ENCODE measurements around the gene RPL3.

Gene RPL3

DNA sequence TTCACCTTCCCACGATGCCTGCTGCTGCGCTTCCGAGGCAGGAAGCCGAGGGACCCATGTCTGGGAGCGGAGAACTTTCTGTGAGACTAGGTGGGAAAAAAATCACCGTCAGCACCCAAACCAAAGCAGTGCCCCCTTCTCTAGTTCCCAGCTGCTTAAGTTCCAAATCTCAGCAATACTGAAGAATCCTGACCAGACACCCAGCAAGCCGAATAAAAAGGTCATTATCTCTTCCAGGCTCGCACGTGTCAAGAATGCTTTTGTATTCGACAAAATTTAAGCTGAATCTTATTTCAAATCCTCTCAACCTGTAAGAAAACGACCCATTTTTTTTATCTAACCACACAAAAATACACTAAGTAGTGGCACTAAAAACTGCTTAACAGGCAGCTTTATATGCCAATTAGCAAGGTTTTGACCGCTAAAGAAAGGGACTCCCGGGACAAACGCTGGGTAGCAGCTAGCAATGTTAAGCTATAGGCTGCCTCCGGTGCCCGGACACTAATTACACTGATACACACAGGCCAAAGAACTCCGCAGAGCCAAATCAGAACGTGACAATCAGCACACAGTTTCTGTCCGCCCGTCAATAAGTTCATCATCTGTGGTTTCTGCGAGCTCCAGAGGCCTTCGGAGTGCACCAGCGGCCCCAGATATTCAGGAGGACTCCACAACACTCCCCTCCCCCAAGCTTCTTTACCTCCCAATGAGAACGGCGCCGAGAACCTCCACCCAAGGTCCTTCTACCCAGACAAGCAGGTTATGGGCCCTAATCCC lies 728 bp downstream of the RPL3 start:
- Histone ChIP-seq H3K36me3 (ENCODE audit: control insufficient read depth in 4 of 4, insufficient read depth in 4 of 4, low read length in 3 of 4) (peaks cover 18 to 52% (median 38%) of the 10 kb centered on the region in 4 experiments), H3K4me3 (ENCODE audit: control insufficient read depth in 1 of 7, extremely low read depth in 1 of 7, insufficient read depth in 4 of 7, low read depth in 2 of 7, low read length in 6 of 7) (peak overlapping the region; percentile 82 to 100 (median 96)), H3K9me3 (ENCODE audit: control extremely low read depth in 1 of 5, control insufficient read depth in 4 of 5, insufficient read depth in 2 of 5, low read depth in 1 of 5, low read length in 4 of 5) (no peaks in the 10 kb centered on the region), H3K27ac (ENCODE audit: insufficient read depth in 1 of 2, low read depth in 1 of 2, low read length in 2 of 2, poor library complexity in 1 of 2, severe bottlenecking in 2 of 2) (peak overlapping the region; percentile 85 to 96), H3K4me1 (ENCODE audit: control extremely low read depth in 1 of 4, control insufficient read depth in 4 of 4, insufficient read depth in 4 of 4, low read length in 3 of 4) (peaks cover 14 to 43% (median 35%) of the 10 kb centered on the region in 4 experiments), H3K27me3 (replicated peaks in 2 of 5; ENCODE audit: control insufficient read depth in 4 of 5, insufficient read depth in 5 of 5, low read length in 4 of 5) (no peaks in the 10 kb centered on the region)
- no peak for DNase-seq
- POLR2A ChIA-PET, result interaction anchor here (0.6 to 2.1 kb wide), 16 partner anchors 9 to 211 kb away, joined by 3 to 20 read pairs (median 4); partner anchors contain the start of genes ATF4, MIEF1 and SYNGR1
- CTCF ChIA-PET, result interaction anchor here (0.7 to 6.7 kb wide), 15 partner anchors 9 to 198 kb away, joined by 3 to 112 read pairs (median 4); no protein-coding TSS in a partner anchor
- WGBS (ENCODE audit: insufficient coverage), result 11% methylated on average over 17 of the region's 26 CpGs

DNA sequence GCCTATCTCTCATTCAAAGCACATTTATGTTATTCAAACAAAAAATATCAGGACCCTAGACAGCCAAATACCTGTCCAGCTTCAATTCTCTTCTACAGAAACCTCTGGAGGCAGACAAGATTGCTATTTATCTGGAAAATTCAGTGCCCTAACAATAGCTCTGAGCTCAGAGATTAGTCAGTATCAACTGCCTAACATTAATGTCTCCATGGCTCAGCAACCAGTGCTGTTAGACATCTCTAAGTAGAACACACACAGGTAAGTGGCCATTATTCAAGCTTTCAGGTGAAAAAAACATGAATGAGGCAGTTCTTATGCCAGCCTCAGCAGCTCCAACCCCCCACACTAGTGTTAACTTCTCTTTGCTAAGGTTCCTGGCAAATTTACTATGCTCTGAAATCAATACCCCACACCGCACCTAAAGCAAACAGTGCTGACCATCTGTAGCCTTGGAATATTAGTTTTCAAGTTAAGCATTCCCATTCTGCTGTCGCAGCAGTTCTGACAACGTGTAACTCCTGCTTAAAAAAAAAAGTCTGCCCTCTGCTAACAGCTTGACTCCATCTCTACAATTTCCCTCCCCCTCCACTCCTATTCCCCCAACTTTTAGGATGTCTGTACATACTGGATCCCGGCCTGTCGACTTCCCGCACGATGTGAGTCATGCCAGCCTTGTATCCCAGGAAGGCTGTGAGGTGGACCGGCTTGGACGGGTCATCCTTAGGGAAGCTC lies 1.5 kb downstream of the RPL3 start:
- H3K36me3 ChIP-seq (ENCODE audit: control insufficient read depth in 4 of 4, insufficient read depth in 4 of 4, low read length in 3 of 4), result peaks cover 22 to 60% (median 45%) of the 10 kb centered on the region in 4 experiments
- H3K9me3 ChIP-seq (ENCODE audit: control extremely low read depth in 1 of 5, control insufficient read depth in 4 of 5, insufficient read depth in 2 of 5, low read depth in 1 of 5, low read length in 4 of 5), result no peaks in the 10 kb centered on the region
- no peaks in the 10 kb centered on the region for H3K27me3 ChIP-seq (replicated peaks in 2 of 5; ENCODE audit: control insufficient read depth in 4 of 5, insufficient read depth in 5 of 5, low read length in 4 of 5)
- ChIA-PET CTCF (interaction anchor here (0.6 to 6.7 kb wide), 23 partner anchors 8 to 397 kb away, joined by 3 to 112 read pairs (median 4); partner anchors contain the start of gene SYNGR1), POLR2A (interaction anchor here (0.6 to 2.1 kb wide), 9 partner anchors 11 to 211 kb away, joined by 4 to 20 read pairs (median 5); partner anchors contain the start of gene SYNGR1)
- no peak for DNase-seq
- WGBS (ENCODE audit: insufficient coverage), result 60% methylated on average over 3 of the region's 9 CpGs
- H3K4me1 ChIP-seq (ENCODE audit: control extremely low read depth in 1 of 4, control insufficient read depth in 4 of 4, insufficient read depth in 4 of 4, low read length in 3 of 4), result peaks cover 14 to 43% (median 35%) of the 10 kb centered on the region in 4 experiments
- H3K27ac ChIP-seq (ENCODE audit: insufficient read depth in 1 of 2, low read depth in 1 of 2, low read length in 2 of 2, poor library complexity in 1 of 2, severe bottlenecking in 2 of 2), result peak overlapping the region; percentile 85 to 96
- H3K4me3 ChIP-seq (ENCODE audit: control insufficient read depth in 1 of 7, extremely low read depth in 1 of 7, insufficient read depth in 4 of 7, low read depth in 2 of 7, low read length in 6 of 7), result peak overlapping the region; percentile 82 to 100 (median 96)

DNA sequence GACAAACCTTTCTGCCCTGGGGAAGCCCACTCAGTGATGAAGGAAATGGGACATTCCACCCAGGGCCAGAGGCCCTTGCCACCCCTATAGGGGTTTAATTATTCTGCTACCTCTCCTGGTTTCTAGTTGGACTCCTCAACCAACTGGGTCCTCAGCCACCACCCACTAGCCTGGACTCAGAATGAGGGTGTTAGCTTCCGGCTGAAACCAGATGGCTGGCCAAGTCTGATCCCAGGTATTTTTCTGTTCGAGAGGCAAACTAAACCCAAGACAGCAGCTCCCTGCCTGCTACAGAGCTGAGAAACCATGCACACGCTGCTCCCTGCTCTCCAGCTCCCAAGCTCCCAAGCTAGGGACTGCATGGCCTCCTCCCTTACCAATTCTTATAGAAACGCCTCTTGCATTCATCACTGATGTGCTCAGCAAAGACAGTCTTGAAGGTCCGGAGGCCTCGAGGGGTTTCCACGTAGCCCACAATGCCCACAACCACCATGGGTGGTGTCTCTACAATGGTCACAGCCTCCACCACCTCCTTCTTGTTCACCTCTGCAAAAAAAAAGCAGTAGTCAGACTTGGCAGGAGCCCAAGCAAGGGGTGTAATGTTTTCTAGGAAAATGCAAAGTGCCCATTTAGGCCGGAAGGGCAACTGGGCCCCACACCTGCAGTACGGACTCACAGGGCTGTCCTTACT lies 2.2 kb downstream of the RPL3 start:
- Histone ChIP-seq H3K9me3 (ENCODE audit: control extremely low read depth in 1 of 5, control insufficient read depth in 4 of 5, insufficient read depth in 2 of 5, low read depth in 1 of 5, low read length in 4 of 5) (no peaks in the 10 kb centered on the region), H3K27me3 (replicated peaks in 2 of 5; ENCODE audit: control insufficient read depth in 4 of 5, insufficient read depth in 5 of 5, low read length in 4 of 5) (no peaks in the 10 kb centered on the region), H3K27ac (ENCODE audit: insufficient read depth in 1 of 2, low read depth in 1 of 2, low read length in 2 of 2, poor library complexity in 1 of 2, severe bottlenecking in 2 of 2) (peak overlapping the region in 1 of 2 experiments; percentile 96), H3K4me3 (ENCODE audit: control insufficient read depth in 1 of 7, extremely low read depth in 1 of 7, insufficient read depth in 4 of 7, low read depth in 2 of 7, low read length in 6 of 7) (peak overlapping the region in 5 of 7 experiments; percentile 13 to 100 (median 96)), H3K4me1 (ENCODE audit: control extremely low read depth in 1 of 4, control insufficient read depth in 4 of 4, insufficient read depth in 4 of 4, low read length in 3 of 4) (peaks cover 14 to 43% (median 35%) of the 10 kb centered on the region in 4 experiments), H3K36me3 (ENCODE audit: control insufficient read depth in 4 of 4, insufficient read depth in 4 of 4, low read length in 3 of 4) (peaks cover 22 to 67% (median 50%) of the 10 kb centered on the region in 4 experiments)
- 84% methylated on average over 8 of the region's 9 CpGs for WGBS (ENCODE audit: insufficient coverage)
- ChIA-PET POLR2A (interaction anchor here (0.6 kb wide), 1 partner anchor 82 kb away, joined by 4 read pairs; no protein-coding TSS in a partner anchor), CTCF (interaction anchor here (0.7 to 6.7 kb wide), 21 partner anchors 8 to 348 kb away, joined by 3 to 112 read pairs (median 5); partner anchors contain the start of gene SYNGR1)
- no peak for DNase-seq

DNA sequence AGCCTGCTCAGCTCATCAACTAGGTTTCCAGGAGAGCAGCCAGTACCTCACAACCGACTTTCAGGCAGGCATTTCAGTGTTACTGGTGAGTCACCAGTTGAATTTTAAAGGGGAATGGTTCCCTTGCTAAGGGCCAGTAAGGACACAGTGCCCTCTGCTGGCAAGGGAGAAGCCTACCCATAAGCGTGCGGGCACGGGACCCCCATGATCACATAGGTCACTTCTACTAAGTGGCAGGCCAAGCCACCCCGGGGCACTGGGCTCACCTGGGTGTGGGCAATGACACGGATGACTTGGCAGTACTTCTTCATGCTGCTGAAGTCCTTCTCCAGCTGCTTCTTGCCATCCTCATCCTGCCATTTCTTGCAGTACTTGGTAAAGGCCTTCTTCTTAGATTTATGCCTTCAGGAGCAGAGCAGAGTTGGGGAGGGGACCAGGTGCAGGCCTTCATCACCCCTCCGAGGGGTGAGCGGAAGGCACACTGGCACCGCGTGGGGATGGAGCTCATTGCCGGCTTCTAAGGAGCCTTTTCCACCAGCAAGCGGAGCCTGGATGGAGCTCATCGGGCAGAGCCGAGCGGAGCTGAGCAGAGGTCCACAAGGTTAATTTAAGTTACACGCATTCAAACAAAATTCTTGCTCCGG lies 2.9 kb downstream of the RPL3 start:
- WGBS (ENCODE audit: insufficient coverage), result 78% methylated on average over 13 of the region's 17 CpGs
- Histone ChIP-seq H3K4me3 (ENCODE audit: control insufficient read depth in 1 of 7, extremely low read depth in 1 of 7, insufficient read depth in 4 of 7, low read depth in 2 of 7, low read length in 6 of 7) (peak overlapping the region in 1 of 7 experiments; percentile 99), H3K27ac (ENCODE audit: insufficient read depth in 1 of 2, low read depth in 1 of 2, low read length in 2 of 2, poor library complexity in 1 of 2, severe bottlenecking in 2 of 2) (peak overlapping the region in 1 of 2 experiments; percentile 41)

DNA sequence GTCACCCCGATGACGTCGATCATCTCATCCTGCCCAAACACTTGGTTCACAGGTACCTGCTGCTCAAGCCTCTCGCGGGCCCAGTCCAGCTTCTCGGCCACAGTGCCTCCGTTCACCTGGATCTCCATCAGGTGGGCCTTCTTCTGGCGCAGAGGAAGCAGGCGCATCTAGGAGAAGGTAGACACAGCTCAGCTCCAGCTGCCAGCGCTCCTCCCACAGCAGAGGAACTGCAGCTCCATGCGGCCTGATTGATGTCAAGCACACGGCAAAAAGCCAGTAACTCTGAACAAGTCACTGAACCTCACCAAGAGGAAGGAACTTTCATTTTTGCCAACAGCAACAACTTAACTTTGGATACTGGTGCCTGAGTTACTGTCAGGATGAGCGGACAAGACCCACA lies 4.0 kb downstream of the RPL3 start:
- H3K9me3 ChIP-seq (ENCODE audit: control extremely low read depth in 1 of 5, control insufficient read depth in 4 of 5, insufficient read depth in 2 of 5, low read depth in 1 of 5, low read length in 4 of 5), result no peaks in the 10 kb centered on the region
- POLR2A ChIA-PET, result interaction anchor here (0.9 to 1.6 kb wide), 2 partner anchors 144 to 445 kb away, joined by 3 to 4 read pairs; no protein-coding TSS in a partner anchor
- 98% methylated on average over 13 of the region's 13 CpGs for WGBS (ENCODE audit: insufficient coverage)

More for the DNA sequence above, 2.9 kb downstream of the RPL3 start:
- CTCF ChIA-PET, result interaction anchor here (0.7 to 6.7 kb wide), 26 partner anchors 10 to 347 kb away, joined by 3 to 112 read pairs (median 4); partner anchors contain the start of gene SYNGR1
- peak; percentile 89 to 94 (median 93) for DNase-seq
- H3K4me1 ChIP-seq (ENCODE audit: control extremely low read depth in 1 of 4, control insufficient read depth in 4 of 4, insufficient read depth in 4 of 4, low read length in 3 of 4), result peaks cover 14 to 43% (median 35%) of the 10 kb centered on the region in 4 experiments
- H3K36me3 ChIP-seq (ENCODE audit: control insufficient read depth in 4 of 4, insufficient read depth in 4 of 4, low read length in 3 of 4), result peaks cover 22 to 74% (median 56%) of the 10 kb centered on the region in 4 experiments
- H3K9me3 ChIP-seq (ENCODE audit: control extremely low read depth in 1 of 5, control insufficient read depth in 4 of 5, insufficient read depth in 2 of 5, low read depth in 1 of 5, low read length in 4 of 5), result no peaks in the 10 kb centered on the region
- POLR2A ChIA-PET, result interaction anchor here (1.6 kb wide), 1 partner anchor 447 kb away, joined by 3 read pairs; no protein-coding TSS in a partner anchor
- H3K27me3 ChIP-seq (replicated peaks in 2 of 5; ENCODE audit: control insufficient read depth in 4 of 5, insufficient read depth in 5 of 5, low read length in 4 of 5), result no peaks in the 10 kb centered on the region

More for the DNA sequence above, 4.0 kb downstream of the RPL3 start:
- no peak overlapping the region for H3K27ac ChIP-seq (ENCODE audit: insufficient read depth in 1 of 2, low read depth in 1 of 2, low read length in 2 of 2, poor library complexity in 1 of 2, severe bottlenecking in 2 of 2)
- no peaks in the 10 kb centered on the region for H3K27me3 ChIP-seq (replicated peaks in 2 of 5; ENCODE audit: control insufficient read depth in 4 of 5, insufficient read depth in 5 of 5, low read length in 4 of 5)
- no peak for DNase-seq
- H3K4me1 ChIP-seq (ENCODE audit: control extremely low read depth in 1 of 4, control insufficient read depth in 4 of 4, insufficient read depth in 4 of 4, low read length in 3 of 4), result peaks cover 14 to 39% (median 33%) of the 10 kb centered on the region in 4 experiments
- peaks cover 22 to 75% (median 58%) of the 10 kb centered on the region in 4 experiments for H3K36me3 ChIP-seq (ENCODE audit: control insufficient read depth in 4 of 4, insufficient read depth in 4 of 4, low read length in 3 of 4)
- H3K4me3 ChIP-seq (ENCODE audit: control insufficient read depth in 1 of 7, extremely low read depth in 1 of 7, insufficient read depth in 4 of 7, low read depth in 2 of 7, low read length in 6 of 7), result peak overlapping the region in 1 of 7 experiments; percentile 7
- CTCF ChIA-PET, result interaction anchor here (0.7 to 6.7 kb wide), 17 partner anchors 9 to 272 kb away, joined by 3 to 112 read pairs (median 4); no protein-coding TSS in a partner anchor

Data from common myeloid progenitor, CD34-positive (primary cell).